Body of pancreas (tissue), 4 donors: ENCODE results near the gene WNT3.

Experiments used
- POLR2A ChIP-seq, 3 donors: fragments of 450-650 bp; IDR thresholded peaks; one replicate each; pipeline ENCODE4 v1.6.1; 2016; ENCODE audit warnings: antibody characterized with exemption in 3 of 3, mild to moderate bottlenecking in 2 of 3
- TF ChIP-seq, protein P1 (sequence below), 7 experiments: fragments of 450-650 bp in 4 of 7; fragments of 200-600 bp in 3 of 7; sonication (generic) in 3 of 7; IDR thresholded peaks; one replicate each; pipeline ENCODE4 v1.5.1; 2016 to 2019; ENCODE audit warnings: antibody characterized with exemption in 7 of 7

DNA sequence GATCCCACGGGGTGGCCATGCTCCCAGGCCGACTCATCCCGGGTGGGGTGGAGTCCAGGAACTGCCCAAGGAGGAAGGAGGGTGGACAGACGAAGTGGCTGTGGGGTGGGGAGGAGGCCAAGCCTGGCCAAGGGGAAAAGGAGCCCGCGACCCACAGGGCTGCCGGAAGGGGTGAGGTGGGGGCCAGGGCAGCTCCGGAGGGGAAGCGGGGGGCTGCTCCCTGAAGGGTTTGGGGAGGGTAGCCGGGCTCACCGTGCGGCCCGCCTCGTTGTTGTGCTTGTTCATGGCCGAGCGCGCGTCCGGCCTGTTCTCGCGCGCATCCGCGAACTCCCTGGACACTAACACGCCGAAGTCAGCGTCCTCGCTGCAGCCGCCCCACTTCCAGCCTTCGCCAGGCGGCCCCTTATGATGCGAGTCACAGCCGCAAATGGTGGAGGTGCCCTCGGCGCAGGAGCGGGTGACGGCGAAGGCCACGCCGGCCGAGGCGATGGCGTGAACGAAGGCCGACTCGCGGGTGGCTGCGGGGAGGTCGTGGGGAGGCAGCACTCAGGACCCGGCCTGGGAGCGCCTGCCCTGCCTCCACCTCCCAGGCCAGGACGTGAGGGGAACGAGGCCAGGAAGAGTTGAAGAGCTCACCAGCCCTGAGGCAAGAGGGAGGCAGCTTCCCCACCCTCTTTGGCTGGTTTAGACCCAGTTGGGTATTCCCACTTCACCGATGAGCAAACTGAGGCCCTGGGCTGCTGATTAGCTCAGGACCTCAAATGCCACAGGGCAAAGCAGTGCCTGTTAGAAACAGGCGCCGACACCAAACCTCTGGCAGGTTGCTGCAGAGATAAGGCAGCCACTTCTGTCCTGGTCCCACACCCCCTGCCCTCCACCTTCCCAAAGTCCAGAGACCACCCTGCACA lies 48.7 kb downstream of the WNT3 start:
- TF ChIP-seq, protein P1, sequence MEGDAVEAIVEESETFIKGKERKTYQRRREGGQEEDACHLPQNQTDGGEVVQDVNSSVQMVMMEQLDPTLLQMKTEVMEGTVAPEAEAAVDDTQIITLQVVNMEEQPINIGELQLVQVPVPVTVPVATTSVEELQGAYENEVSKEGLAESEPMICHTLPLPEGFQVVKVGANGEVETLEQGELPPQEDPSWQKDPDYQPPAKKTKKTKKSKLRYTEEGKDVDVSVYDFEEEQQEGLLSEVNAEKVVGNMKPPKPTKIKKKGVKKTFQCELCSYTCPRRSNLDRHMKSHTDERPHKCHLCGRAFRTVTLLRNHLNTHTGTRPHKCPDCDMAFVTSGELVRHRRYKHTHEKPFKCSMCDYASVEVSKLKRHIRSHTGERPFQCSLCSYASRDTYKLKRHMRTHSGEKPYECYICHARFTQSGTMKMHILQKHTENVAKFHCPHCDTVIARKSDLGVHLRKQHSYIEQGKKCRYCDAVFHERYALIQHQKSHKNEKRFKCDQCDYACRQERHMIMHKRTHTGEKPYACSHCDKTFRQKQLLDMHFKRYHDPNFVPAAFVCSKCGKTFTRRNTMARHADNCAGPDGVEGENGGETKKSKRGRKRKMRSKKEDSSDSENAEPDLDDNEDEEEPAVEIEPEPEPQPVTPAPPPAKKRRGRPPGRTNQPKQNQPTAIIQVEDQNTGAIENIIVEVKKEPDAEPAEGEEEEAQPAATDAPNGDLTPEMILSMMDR (IDR thresholded peaks at IDR 0.05) = no peak
- TF ChIP-seq POLR2A (IDR thresholded peaks at IDR 0.05) = no peak
